Activated T-helper 17 cell treated with anti-CD3 and anti-CD28 coated beads, Interleukin-2, amount 50 U/mL, for 72 hours (primary cell): Measurements from ENCODE around the gene MAD2L1. TPM values are rescaled to one million over a fixed set of nuclear protein-coding genes. Genes with fewer than 3 reads are reported as not detected.

Experiments used
- ATAC-seq: fragments of 150-1000 bp; cut with Tn5 transposase; replicated peaks from 2 replicates; pipeline ENCODE4 v1.10.0; 2021; ENCODE audit warnings: mild to moderate bottlenecking, moderate library complexity
- H3K27ac Mint-ChIP-seq: one replicate; pipeline ENCODE4 v1.8.0; 2022; ENCODE audit warnings: mixed read lengths
- H3K27me3 Mint-ChIP-seq: one replicate; pipeline ENCODE4 v1.8.0; 2022; ENCODE audit warnings: mixed read lengths
- H3K36me3 Mint-ChIP-seq: one replicate; pipeline ENCODE4 v1.8.0; 2022; ENCODE audit warnings: low read depth, mild to moderate bottlenecking, mixed read lengths
- H3K4me1 Mint-ChIP-seq: one replicate; pipeline ENCODE4 v1.8.0; 2022; ENCODE audit warnings: mixed read lengths
- H3K4me3 Mint-ChIP-seq: one replicate; pipeline ENCODE4 v1.8.0; 2022; ENCODE audit warnings: mild to moderate bottlenecking, mixed read lengths
- H3K9me3 Mint-ChIP-seq: one replicate; pipeline ENCODE4 v1.8.0; 2022; ENCODE audit warnings: mixed read lengths
- total RNA-seq, 2 donors: library from RNA; stranded (reverse); gene quantifications; one replicate each; pipeline ENCODE4 v1.2.3, GENCODE V29; 2022

MAD2L1 gene
- total RNA-seq, 2 donors from 2014 or later, result 61.0 to 89.7 TPM

DNA sequence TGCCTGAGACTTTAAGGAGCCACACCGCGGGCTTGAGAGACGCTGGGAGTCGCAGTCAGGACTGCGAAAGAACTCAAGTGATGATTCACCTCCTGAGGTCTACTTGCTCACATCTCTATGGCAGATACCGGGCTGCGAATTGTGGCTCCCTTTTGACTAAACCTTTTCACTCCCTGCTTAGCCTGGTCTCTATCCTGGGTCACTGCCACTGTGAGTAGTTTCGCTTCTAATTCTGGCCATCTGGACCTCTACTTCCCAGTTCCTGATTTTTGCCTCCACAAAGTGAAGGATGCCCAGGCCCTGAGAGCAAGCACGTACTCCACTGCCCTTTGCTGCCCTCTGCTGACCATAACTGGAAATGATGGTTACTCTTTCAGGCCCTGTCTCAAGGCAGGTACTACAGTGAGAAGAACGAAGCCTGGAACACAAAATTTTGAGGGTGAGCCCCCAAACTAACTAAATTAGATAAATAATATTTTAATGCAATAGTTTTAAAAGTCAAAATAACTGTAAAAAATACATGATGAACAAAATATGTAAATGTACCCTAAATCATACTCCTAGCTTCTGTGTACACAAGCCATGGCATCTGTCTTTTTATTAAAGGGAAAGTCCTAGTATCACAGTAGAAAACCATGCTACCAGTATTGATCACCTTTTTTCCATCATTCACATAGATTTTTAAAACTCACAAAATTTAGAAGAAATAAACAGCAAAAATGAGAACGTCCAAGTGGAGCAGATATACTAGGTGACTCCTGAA, 16.7 kb downstream of the MAD2L1 start:
- peak overlapping the region; percentile 28 for H3K27ac Mint-ChIP-seq
- no peaks in the 10 kb centered on the region for H3K9me3 Mint-ChIP-seq
- H3K27me3 Mint-ChIP-seq, result no peaks in the 10 kb centered on the region
- H3K4me1 Mint-ChIP-seq, result no peaks in the 10 kb centered on the region
- peaks cover 2% of the 10 kb centered on the region for H3K36me3 Mint-ChIP-seq
- peak overlapping the region; percentile 29 for H3K4me3 Mint-ChIP-seq
- ATAC-seq, result peak; percentile 93

GRCh38 chr4:120043828-120044227, 22.8 kb downstream of the MAD2L1 start:
- ATAC-seq, result no peak
- Mint-ChIP-seq H3K9me3 (peaks cover 5% of the 10 kb centered on the region), H3K4me1 (no peaks in the 10 kb centered on the region), H3K4me3 (no peak overlapping the region), H3K27ac (no peak overlapping the region), H3K36me3 (no peaks in the 10 kb centered on the region), H3K27me3 (no peaks in the 10 kb centered on the region)

- no peak overlapping the region for H3K4me3 Mint-ChIP-seq
- no peaks in the 10 kb centered on the region for H3K9me3 Mint-ChIP-seq
- no peaks in the 10 kb centered on the region for H3K4me1 Mint-ChIP-seq
- H3K27ac Mint-ChIP-seq, result no peak overlapping the region
- no peaks in the 10 kb centered on the region for H3K36me3 Mint-ChIP-seq
- peaks cover 27% of the 10 kb centered on the region for H3K27me3 Mint-ChIP-seq
- ATAC-seq, result no peak
Observed at GRCh38 chr4:120037411-120037810, 29.2 kb downstream of the MAD2L1 start.

- peaks cover 32% of the 10 kb centered on the region for H3K27me3 Mint-ChIP-seq
- no peaks in the 10 kb centered on the region for H3K36me3 Mint-ChIP-seq
- no peaks in the 10 kb centered on the region for H3K4me1 Mint-ChIP-seq
- no peaks in the 10 kb centered on the region for H3K9me3 Mint-ChIP-seq
- no peak overlapping the region for H3K27ac Mint-ChIP-seq
- ATAC-seq, result no peak
- no peak overlapping the region for H3K4me3 Mint-ChIP-seq
Observed at GRCh38 chr4:120034913-120035312, 31.7 kb downstream of the MAD2L1 start.

- peaks cover 17% of the 10 kb centered on the region for H3K27me3 Mint-ChIP-seq
- no peak for ATAC-seq
- no peaks in the 10 kb centered on the region for H3K9me3 Mint-ChIP-seq
- no peak overlapping the region for H3K4me3 Mint-ChIP-seq
- H3K4me1 Mint-ChIP-seq, result no peaks in the 10 kb centered on the region
- no peaks in the 10 kb centered on the region for H3K36me3 Mint-ChIP-seq
- H3K27ac Mint-ChIP-seq, result no peak overlapping the region
Observed at GRCh38 chr4:120026853-120027252, 39.8 kb downstream of the MAD2L1 start.

GRCh38 chr4:120025516-120025915, 41.1 kb downstream of the MAD2L1 start:
- no peaks in the 10 kb centered on the region for H3K36me3 Mint-ChIP-seq
- H3K4me3 Mint-ChIP-seq, result no peak overlapping the region
- ATAC-seq, result no peak
- H3K9me3 Mint-ChIP-seq, result no peaks in the 10 kb centered on the region
- H3K27ac Mint-ChIP-seq, result no peak overlapping the region
- peaks cover 17% of the 10 kb centered on the region for H3K27me3 Mint-ChIP-seq
- no peaks in the 10 kb centered on the region for H3K4me1 Mint-ChIP-seq

DNA sequence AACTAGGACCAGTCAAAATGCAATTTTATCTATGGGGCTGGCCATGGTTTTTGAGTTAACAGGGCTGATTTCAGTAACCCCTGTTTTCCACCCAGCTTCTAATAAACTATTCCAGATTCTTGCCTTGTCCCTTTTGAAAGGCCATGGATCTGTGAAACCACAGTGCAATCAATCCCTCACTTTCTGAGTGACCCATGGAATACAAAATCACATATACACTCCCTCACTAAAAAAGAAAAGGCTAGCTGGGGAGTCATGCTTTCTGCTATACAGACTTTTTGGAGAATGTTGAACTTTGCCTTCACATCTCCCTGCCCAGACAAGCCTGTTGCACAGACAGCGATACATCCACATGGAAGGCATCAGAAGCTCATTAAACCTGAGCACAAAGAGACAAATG, 47.9 kb downstream of the MAD2L1 start:
- ATAC-seq, result no peak
- Mint-ChIP-seq H3K27me3 (peaks cover 31% of the 10 kb centered on the region), H3K9me3 (no peaks in the 10 kb centered on the region), H3K36me3 (no peaks in the 10 kb centered on the region), H3K4me1 (no peaks in the 10 kb centered on the region), H3K4me3 (no peak overlapping the region), H3K27ac (no peak overlapping the region)

DNA sequence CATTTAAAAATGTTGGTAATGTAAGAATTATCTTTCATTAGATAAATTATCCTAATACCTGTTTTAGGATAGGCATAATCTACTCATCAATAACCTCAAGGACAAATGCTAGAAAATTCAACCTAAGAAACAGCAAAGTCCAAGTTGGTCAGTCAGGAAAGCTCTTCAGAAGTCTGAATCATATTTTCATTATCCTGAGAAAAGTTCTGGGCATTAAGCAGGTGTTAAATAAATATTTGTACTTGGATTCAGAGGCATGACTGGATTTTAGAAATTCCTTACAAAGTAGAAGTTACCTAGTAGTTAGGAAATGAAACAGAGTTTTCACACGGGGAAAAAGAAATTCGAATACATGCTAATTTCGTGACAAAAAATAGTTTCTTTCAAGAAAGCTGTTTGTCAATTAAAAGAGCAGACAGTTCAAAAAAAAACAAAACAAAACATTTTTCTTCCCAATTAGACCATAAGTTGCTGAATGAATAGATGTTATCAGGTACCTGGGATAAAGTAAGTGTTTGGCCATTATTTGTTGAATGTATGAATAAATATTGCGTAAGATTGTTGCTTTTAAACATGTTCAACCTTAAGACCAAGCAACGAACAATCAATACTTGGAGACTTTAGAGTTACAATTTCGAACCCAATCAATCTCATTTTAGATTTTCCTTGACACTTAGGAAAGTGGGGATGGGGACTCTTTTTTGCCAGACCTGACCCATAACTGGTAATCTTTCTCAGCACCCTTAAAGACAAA, 48.5 kb downstream of the MAD2L1 start:
- Mint-ChIP-seq H3K36me3 (no peaks in the 10 kb centered on the region), H3K4me3 (no peak overlapping the region), H3K27ac (no peak overlapping the region), H3K27me3 (peaks cover 30% of the 10 kb centered on the region), H3K4me1 (no peaks in the 10 kb centered on the region), H3K9me3 (no peaks in the 10 kb centered on the region)
- ATAC-seq, result no peak

GRCh38 chr4:120011725-120012124, 54.9 kb downstream of the MAD2L1 start:
- ATAC-seq, result no peak
- Mint-ChIP-seq H3K4me3 (no peak overlapping the region), H3K27me3 (peaks cover 26% of the 10 kb centered on the region), H3K27ac (no peak overlapping the region), H3K36me3 (no peaks in the 10 kb centered on the region), H3K4me1 (no peaks in the 10 kb centered on the region), H3K9me3 (peaks cover 4% of the 10 kb centered on the region)

DNA sequence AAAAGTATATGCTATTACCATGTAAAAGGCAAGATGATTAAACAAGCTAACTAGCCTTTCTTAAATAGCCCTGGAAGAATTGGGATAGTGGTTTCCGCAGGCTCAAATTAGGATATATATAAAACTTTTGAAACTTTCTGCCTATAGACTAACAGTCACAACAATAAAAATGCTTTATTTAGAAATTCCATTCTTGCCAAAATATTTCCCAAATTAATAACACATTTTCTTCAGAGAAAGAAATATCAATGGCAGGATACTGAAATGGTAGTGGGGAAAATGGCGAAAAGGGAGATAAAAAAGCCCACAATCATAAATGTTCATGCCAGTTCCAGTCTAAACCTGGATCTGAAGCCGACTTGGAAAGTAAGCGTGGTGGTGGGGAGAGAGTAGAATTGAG, 56.0 kb downstream of the MAD2L1 start:
- ATAC-seq, result no peak

GRCh38 chr4:120009731-120010130, 56.9 kb downstream of the MAD2L1 start:
- no peaks in the 10 kb centered on the region for H3K36me3 Mint-ChIP-seq
- H3K4me3 Mint-ChIP-seq, result no peak overlapping the region
- H3K9me3 Mint-ChIP-seq, result peaks cover 4% of the 10 kb centered on the region
- H3K27me3 Mint-ChIP-seq, result peaks cover 9% of the 10 kb centered on the region
- peak; percentile 52 for ATAC-seq
- H3K4me1 Mint-ChIP-seq, result no peaks in the 10 kb centered on the region
- H3K27ac Mint-ChIP-seq, result no peak overlapping the region

More for the DNA sequence above, 56.0 kb downstream of the MAD2L1 start:
- Mint-ChIP-seq H3K9me3 (peaks cover 4% of the 10 kb centered on the region), H3K4me3 (no peak overlapping the region), H3K27me3 (peaks cover 18% of the 10 kb centered on the region), H3K36me3 (no peaks in the 10 kb centered on the region), H3K4me1 (no peaks in the 10 kb centered on the region), H3K27ac (no peak overlapping the region)

DNA sequence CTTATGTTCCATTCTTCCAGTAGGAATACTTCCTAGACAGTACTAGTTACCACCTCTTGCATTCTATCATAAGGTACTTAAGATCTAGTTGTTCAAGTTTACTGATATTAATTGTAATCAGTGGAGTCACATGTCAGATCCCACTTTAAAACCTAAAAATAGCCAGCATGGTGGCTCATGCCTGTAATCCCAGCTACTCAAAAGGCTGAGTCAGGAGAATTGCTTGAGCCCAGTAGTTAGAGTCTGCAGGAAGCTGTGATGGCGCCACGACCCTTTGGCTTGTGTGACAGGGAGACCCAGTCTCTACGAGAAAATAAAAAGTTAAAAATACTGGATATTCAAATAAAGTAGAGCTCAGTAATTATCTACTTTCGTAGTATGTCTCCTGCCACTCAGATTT, 57.7 kb downstream of the MAD2L1 start:
- Mint-ChIP-seq H3K4me1 (no peaks in the 10 kb centered on the region), H3K36me3 (no peaks in the 10 kb centered on the region), H3K9me3 (peaks cover 4% of the 10 kb centered on the region), H3K4me3 (no peak overlapping the region), H3K27ac (no peak overlapping the region), H3K27me3 (peaks cover 5% of the 10 kb centered on the region)
- ATAC-seq, result no peak

GRCh38 chr4:120007896-120008436, 58.7 kb downstream of the MAD2L1 start:
- Mint-ChIP-seq H3K4me1 (no peaks in the 10 kb centered on the region), H3K9me3 (peaks cover 4% of the 10 kb centered on the region), H3K4me3 (no peak overlapping the region), H3K27ac (no peak overlapping the region), H3K36me3 (no peaks in the 10 kb centered on the region), H3K27me3 (peaks cover 7% of the 10 kb centered on the region)
- ATAC-seq, result peak; percentile 65

DNA sequence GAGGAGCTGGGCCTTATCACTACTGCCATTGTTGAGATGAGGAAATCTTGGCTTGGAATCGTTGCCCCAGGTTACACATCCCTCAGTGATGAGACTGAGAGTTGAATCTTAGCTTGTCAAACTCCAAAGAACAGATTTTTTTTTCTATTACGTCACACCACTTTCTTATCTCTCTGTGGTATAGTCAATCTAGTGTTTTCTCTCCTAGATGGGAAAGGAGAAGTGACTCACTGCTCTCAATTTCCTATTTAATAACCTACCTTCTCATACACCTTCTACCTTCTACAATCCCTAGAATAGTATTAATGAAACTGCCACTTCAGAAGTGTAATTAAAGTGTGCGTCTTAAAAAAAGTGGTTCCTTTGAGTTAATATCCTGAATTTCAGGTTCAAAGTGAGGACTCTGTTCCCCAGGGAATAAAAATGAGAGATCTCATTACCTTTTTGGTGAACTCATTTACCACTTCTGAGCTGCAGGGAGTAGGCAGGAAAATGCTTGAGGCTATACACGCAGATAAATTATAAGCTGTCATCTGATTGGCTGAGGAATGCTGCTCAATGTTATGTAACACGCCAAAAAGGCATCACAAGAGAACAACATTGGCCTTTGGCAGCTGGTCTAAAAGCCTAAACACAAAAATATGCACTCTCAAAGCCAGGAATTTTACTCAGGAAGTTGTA, 59.3 kb downstream of the MAD2L1 start:
- peaks cover 10% of the 10 kb centered on the region for H3K27me3 Mint-ChIP-seq
- peak; percentile 58 for ATAC-seq
- H3K36me3 Mint-ChIP-seq, result no peaks in the 10 kb centered on the region

More for the DNA sequence above, 59.3 kb downstream of the MAD2L1 start:
- H3K4me3 Mint-ChIP-seq, result no peak overlapping the region
- no peaks in the 10 kb centered on the region for H3K4me1 Mint-ChIP-seq
- H3K9me3 Mint-ChIP-seq, result peaks cover 4% of the 10 kb centered on the region
- H3K27ac Mint-ChIP-seq, result no peak overlapping the region
